ENCODE data around the gene ZNF415. TPM values are rescaled to one million over a fixed set of nuclear protein-coding genes. Genes with fewer than 3 reads are reported as not detected.

The ZNF415 gene
- total and polyA plus RNA-seq, 12 donors = 17.5 to 59.2 (median 39.6) TPM

DNA sequence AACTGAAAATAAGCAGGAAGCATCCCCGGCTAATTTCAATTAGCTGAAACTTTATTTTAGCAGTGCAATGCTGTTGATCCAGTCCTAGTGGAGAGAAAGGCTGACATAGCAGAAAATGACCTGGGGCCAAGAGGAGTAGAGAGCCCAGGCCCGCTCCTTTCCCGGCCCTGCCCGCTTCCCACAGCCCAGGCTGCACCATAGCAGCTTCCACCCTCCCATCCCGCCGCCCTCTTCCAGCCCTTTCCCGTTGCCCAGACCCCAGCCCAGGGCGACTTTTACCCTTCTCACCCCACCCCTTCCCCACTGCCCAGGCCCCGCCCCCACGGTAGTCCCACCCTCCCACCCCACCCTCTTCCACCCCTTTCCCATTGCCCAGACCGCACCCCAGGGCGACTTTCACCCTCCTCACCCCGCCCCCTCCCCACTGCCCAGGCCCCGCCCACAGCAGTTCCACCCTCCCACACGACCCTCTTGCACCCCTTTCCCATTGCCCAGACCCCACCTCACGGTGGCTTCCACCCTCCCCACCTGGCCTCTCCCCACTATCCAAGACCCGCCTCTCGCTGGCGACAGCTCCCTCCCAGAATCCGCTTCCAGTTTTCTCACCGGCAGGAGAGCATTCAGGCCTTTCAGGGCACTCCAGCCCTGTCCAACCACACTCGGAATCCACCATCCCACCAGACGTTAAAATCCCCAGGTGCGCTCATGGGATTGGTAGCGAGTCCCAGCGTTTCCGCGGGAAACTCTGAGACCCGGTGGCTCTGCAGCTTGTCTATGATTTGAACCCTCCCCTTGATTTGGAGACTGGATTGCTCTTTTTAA lies 37.7 kb downstream of the ZNF415 start:
- TF ChIP-seq, protein P1, sequence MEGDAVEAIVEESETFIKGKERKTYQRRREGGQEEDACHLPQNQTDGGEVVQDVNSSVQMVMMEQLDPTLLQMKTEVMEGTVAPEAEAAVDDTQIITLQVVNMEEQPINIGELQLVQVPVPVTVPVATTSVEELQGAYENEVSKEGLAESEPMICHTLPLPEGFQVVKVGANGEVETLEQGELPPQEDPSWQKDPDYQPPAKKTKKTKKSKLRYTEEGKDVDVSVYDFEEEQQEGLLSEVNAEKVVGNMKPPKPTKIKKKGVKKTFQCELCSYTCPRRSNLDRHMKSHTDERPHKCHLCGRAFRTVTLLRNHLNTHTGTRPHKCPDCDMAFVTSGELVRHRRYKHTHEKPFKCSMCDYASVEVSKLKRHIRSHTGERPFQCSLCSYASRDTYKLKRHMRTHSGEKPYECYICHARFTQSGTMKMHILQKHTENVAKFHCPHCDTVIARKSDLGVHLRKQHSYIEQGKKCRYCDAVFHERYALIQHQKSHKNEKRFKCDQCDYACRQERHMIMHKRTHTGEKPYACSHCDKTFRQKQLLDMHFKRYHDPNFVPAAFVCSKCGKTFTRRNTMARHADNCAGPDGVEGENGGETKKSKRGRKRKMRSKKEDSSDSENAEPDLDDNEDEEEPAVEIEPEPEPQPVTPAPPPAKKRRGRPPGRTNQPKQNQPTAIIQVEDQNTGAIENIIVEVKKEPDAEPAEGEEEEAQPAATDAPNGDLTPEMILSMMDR (IDR thresholded peaks at IDR 0.05) = no peak
- no peak for TF ChIP-seq POLR2A (IDR thresholded peaks at IDR 0.05)
- 68 to 72% (median 70%) methylated on average over 25 to 29 of the region's 29 CpGs for WGBS, 4 donors
- Histone ChIP-seq H3K27me3 (no peaks in the 10 kb centered on the region), H3K36me3 (replicated peaks in 1 of 2) (peaks cover 0 to 28% of the 10 kb centered on the region in 2 donors), H3K9me3 (replicated peaks in 1 of 3) (no peaks in the 10 kb centered on the region), H3K4me3 (no peak overlapping the region), H3K4me1 (replicated peaks in 1 of 2) (peaks cover 33 to 36% of the 10 kb centered on the region in 2 donors), H3K27ac (peak overlapping the region in 3 of 5 donors; percentile 38 to 79 (median 64))
- intact Hi-C loops (cut with DNase I) = no loop called here
- no peak for DNase-seq

- Histone ChIP-seq H3K9me3 (replicated peaks in 1 of 3) (no peaks in the 10 kb centered on the region), H3K27me3 (no peaks in the 10 kb centered on the region), H3K36me3 (replicated peaks in 1 of 2) (peaks cover 0 to 39% of the 10 kb centered on the region in 2 donors), H3K27ac (no peak overlapping the region), H3K4me1 (replicated peaks in 1 of 2) (peaks cover 22 to 29% of the 10 kb centered on the region in 2 donors), H3K4me3 (no peak overlapping the region)
- intact Hi-C loops (cut with DNase I) = no loop called here
- no peak for DNase-seq
- 0 to 98% (median 28%) methylated on average over 1 of the region's 1 CpG for WGBS, 4 donors
- TF ChIP-seq POLR2A (IDR thresholded peaks at IDR 0.05) = no peak
- TF ChIP-seq, protein P1 (IDR thresholded peaks at IDR 0.05) = no peak
Measured at GRCh38 chr19:53092723-53093122, 40.0 kb downstream of the ZNF415 start.

DNA sequence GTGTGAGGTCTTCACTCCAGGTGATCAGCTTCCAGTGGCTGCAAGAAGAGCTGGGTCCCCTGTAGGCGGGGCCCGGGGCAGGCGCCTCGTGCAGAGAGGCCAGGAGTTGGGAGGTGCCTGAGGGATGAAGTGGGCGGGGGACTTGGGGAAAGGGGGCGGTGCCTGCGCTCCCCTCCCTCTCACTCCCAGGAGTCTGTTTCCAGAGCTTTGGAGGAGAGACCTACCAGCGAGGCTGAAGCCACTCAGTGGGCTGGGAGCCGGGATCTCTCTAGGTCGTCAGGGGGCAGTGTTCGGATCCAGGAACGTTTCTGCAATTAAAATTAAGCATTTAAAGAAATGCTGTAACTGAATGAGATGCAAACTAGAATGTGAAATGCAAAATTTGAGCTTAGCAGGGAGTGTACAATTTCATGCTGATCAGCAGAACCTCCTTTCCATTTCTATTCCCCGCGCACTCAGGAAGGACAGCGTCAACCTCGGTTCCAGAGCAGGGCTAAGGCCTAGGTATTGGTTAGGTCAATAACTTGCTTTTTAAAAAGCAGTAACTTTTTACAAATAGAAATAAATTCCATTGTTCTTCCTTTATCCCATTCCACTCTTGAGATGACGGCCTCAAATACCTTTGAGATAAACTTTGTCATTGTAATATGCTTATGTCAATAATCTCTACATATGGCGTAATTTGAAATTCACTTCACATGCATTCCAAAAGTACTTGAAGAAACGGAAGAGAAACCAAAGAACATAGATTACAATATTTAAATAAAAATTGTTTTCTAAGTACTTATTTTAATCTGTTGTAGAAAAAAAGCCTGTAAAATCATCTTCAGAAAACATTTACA lies 41.1 kb downstream of the ZNF415 start:
- intact Hi-C loops (cut with DNase I) = no loop called here
- no peaks in the 10 kb centered on the region for H3K27me3 ChIP-seq
- no peak overlapping the region for H3K4me3 ChIP-seq
- no peak for DNase-seq
- H3K9me3 ChIP-seq (replicated peaks in 1 of 3) = no peaks in the 10 kb centered on the region
- peaks cover 0 to 39% of the 10 kb centered on the region in 2 donors for H3K36me3 ChIP-seq (replicated peaks in 1 of 2)
- WGBS, 4 donors = 87 to 93% (median 90%) methylated on average over 17 to 19 of the region's 19 CpGs
- H3K27ac ChIP-seq = peak overlapping the region in 1 of 5 donors; percentile 43
- H3K4me1 ChIP-seq (replicated peaks in 1 of 2) = peaks cover 28 to 34% of the 10 kb centered on the region in 2 donors
- TF ChIP-seq, protein P1 (IDR thresholded peaks at IDR 0.05) = no peak
- no peak for TF ChIP-seq POLR2A (IDR thresholded peaks at IDR 0.05)

DNA sequence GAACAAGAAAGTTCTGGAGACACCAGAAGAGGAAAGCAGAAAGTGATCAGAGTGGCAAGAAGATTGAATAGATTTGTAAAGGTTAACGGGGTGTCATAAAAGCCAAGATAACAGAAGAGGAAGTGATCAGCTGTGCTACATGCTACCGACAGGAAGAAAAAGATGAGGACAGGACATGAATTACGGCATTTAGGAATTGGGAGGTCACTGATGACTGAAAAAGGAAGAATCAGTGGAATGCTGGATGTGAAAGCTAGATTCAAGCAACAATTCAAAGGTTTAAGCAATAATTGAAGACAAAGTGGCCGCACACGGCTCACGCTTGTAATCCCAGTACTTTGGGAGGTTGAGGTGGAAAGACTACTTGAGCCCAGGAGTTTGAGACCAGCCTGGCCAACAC lies 44.6 kb downstream of the ZNF415 start:
- no peak overlapping the region for H3K4me3 ChIP-seq
- peaks cover 13 to 27% of the 10 kb centered on the region in 2 donors for H3K4me1 ChIP-seq (replicated peaks in 1 of 2)
- intact Hi-C loops (cut with DNase I) = loop anchor here in 1 of 2 donors (5.0 kb wide), 1 partner anchor 39 kb away; no protein-coding TSS in a partner anchor
- no peaks in the 10 kb centered on the region for H3K9me3 ChIP-seq (replicated peaks in 1 of 3)
- no peak for DNase-seq
- no peaks in the 10 kb centered on the region for H3K27me3 ChIP-seq
- peaks cover 0 to 66% of the 10 kb centered on the region in 2 donors for H3K36me3 ChIP-seq (replicated peaks in 1 of 2)
- peak overlapping the region in 4 of 5 donors; percentile 62 to 91 (median 79) for H3K27ac ChIP-seq
- TF ChIP-seq POLR2A (IDR thresholded peaks at IDR 0.05) = no peak
- TF ChIP-seq, protein P1 (IDR thresholded peaks at IDR 0.05) = no peak
- 56 to 67% (median 64%) methylated on average over 6 of the region's 6 CpGs for WGBS, 4 donors
